WTC11 (cell line): ENCODE measurements around the gene ANKMY1. TPM values are rescaled to one million over a fixed set of nuclear protein-coding genes. Genes with fewer than 3 reads are reported as not detected.

Experiments
- ATAC-seq: fragments of 200-7000 bp; cut with Tn5 transposase; 2 replicates; pipeline ENCODE4 v1.10.0; 2021; ENCODE audit warnings: mild to moderate bottlenecking, moderate library complexity
- CTCF ChIA-PET: fragments of 300-600 bp; sonication (Branson Sonifier 250); formaldehyde crosslinking; loops from one replicate; lab custom pipeline; 2021; ENCODE audit warnings: antibody characterized with exemption; lab: Charles Lee
- POLR2A ChIA-PET: fragments of 350-600 bp; sonication (Branson Sonifier 250); formaldehyde crosslinking; loops from one replicate; lab custom pipeline; 2021; ENCODE audit warnings: antibody characterized with exemption; lab: Charles Lee
- DNase-seq: peaks from one replicate; pipeline ENCODE4 v3.0.0; 2021; ENCODE audit warnings: low spot score
- H3K27ac Mint-ChIP-seq: 2 replicates; pipeline ENCODE4 v1.8.0; 2021; ENCODE audit warnings: mixed read lengths
- H3K27me3 Mint-ChIP-seq: 2 replicates; pipeline ENCODE4 v1.8.0; 2021; ENCODE audit warnings: low read depth, mild to moderate bottlenecking, moderate library complexity, mixed read lengths
- H3K36me3 Mint-ChIP-seq: 2 replicates; pipeline ENCODE4 v1.8.0; 2021; ENCODE audit warnings: mixed read lengths
- H3K4me1 Mint-ChIP-seq: 2 replicates; pipeline ENCODE4 v1.8.0; 2022; ENCODE audit warnings: mixed read lengths
- H3K4me3 Mint-ChIP-seq: 2 replicates; pipeline ENCODE4 v1.8.0; 2021; ENCODE audit warnings: mild to moderate bottlenecking, moderate library complexity, mixed read lengths
- H3K9me3 Mint-ChIP-seq: 2 replicates; pipeline ENCODE4 v1.8.0; 2021; ENCODE audit warnings: mixed read lengths
- E2F5 ChIP-seq: sonication (generic); formaldehyde crosslinking; IDR thresholded peaks from 2 replicates; pipeline ENCODE4 v1.8.1; 2022; ENCODE audit warnings: mild to moderate bottlenecking, moderate library complexity, missing genetic modification reagents
- GABPB1 ChIP-seq: sonication (generic); formaldehyde crosslinking; IDR thresholded peaks from 2 replicates; pipeline ENCODE4 v1.8.1; 2023; ENCODE audit warnings: mild to moderate bottlenecking, missing genetic modification reagents
- IRF1 ChIP-seq: sonication (generic); formaldehyde crosslinking; IDR thresholded peaks from 2 replicates; pipeline ENCODE4 v1.8.0; 2023; ENCODE audit warnings: missing genetic modification reagents
- MLX ChIP-seq: sonication (generic); formaldehyde crosslinking; IDR thresholded peaks from 2 replicates; pipeline ENCODE4 v1.8.1; 2023; ENCODE audit warnings: mild to moderate bottlenecking, missing genetic modification reagents, moderate library complexity
- MYBL2 ChIP-seq: sonication (generic); formaldehyde crosslinking; IDR thresholded peaks from 2 replicates; pipeline ENCODE4 v1.8.1; 2023; ENCODE audit warnings: mild to moderate bottlenecking, moderate library complexity, missing genetic modification reagents
- NFE2L1 ChIP-seq: sonication (generic); formaldehyde crosslinking; IDR thresholded peaks from 2 replicates; pipeline ENCODE4 v1.8.1; 2023; ENCODE audit warnings: missing genetic modification reagents
- SMAD3 ChIP-seq: sonication (generic); formaldehyde crosslinking; IDR thresholded peaks from 2 replicates; pipeline ENCODE4 v1.8.0; 2022; ENCODE audit warnings: missing genetic modification reagents, mild to moderate bottlenecking, borderline replicate concordance
- SP1 ChIP-seq: sonication (generic); formaldehyde crosslinking; conservative IDR thresholded peaks from 2 replicates; pipeline ENCODE4 v1.8.1; 2022; ENCODE audit warnings: missing genetic modification reagents
- STAT6 ChIP-seq: sonication (generic); formaldehyde crosslinking; conservative IDR thresholded peaks from 2 replicates; pipeline ENCODE4 v1.8.1; 2023; ENCODE audit warnings: mild to moderate bottlenecking, low read depth, missing genetic modification reagents, moderate library complexity
- USF2 ChIP-seq: sonication (generic); formaldehyde crosslinking; IDR thresholded peaks from 2 replicates; pipeline ENCODE4 v1.8.1; 2023; ENCODE audit warnings: mild to moderate bottlenecking, missing genetic modification reagents, moderate library complexity
- ZBTB21 ChIP-seq: sonication (generic); formaldehyde crosslinking; IDR thresholded peaks from 2 replicates; pipeline ENCODE4 v1.8.1; 2023; ENCODE audit warnings: mild to moderate bottlenecking, missing genetic modification reagents, borderline replicate concordance
- ZBTB43 ChIP-seq: sonication (generic); formaldehyde crosslinking; IDR thresholded peaks from 2 replicates; pipeline ENCODE4 v1.8.1; 2023; ENCODE audit warnings: mild to moderate bottlenecking, missing genetic modification reagents
- ZMAT4 ChIP-seq: fragments of 250-450 bp; sonication (Bioruptor Pico); IDR thresholded peaks from 2 replicates; pipeline ENCODE4 v1.9.0; 2021; ENCODE audit warnings: mild to moderate bottlenecking
- ZNF281 ChIP-seq: sonication (generic); formaldehyde crosslinking; IDR thresholded peaks from 2 replicates; pipeline ENCODE4 v1.8.0; 2023; ENCODE audit warnings: mild to moderate bottlenecking, missing genetic modification reagents
- ZNF317 ChIP-seq: sonication (generic); formaldehyde crosslinking; IDR thresholded peaks from 2 replicates; pipeline ENCODE4 v1.8.1; 2023; ENCODE audit warnings: low read depth, mild to moderate bottlenecking, moderate library complexity, missing genetic modification reagents, borderline replicate concordance
- ZNF396 ChIP-seq: fragments of 250-450 bp; sonication (Bioruptor Pico); IDR thresholded peaks from 2 replicates; pipeline ENCODE4 v1.8.0; 2021; ENCODE audit warnings: mild to moderate bottlenecking, moderate library complexity, borderline replicate concordance
- ZNF512 ChIP-seq: sonication (generic); formaldehyde crosslinking; IDR thresholded peaks from 2 replicates; pipeline ENCODE4 v1.8.1; 2022; ENCODE audit warnings: missing genetic modification reagents, borderline replicate concordance
- ZNF671 ChIP-seq: fragments of 250-450 bp; sonication (Bioruptor Pico); IDR thresholded peaks from 2 replicates; pipeline ENCODE4 v1.8.0; 2021; ENCODE audit warnings: mild to moderate bottlenecking
- total RNA-seq: library from RNA; stranded (reverse); gene quantifications from 3 replicates; pipeline ENCODE4 v1.2.3, GENCODE V29; 2021

Gene ANKMY1
- total RNA-seq, 1 experiment from 2014 or later: 4.6 TPM

- no peak for TF ChIP-seq GABPB1 (CRISPR knock-in tag)
- TF ChIP-seq STAT6 (CRISPR knock-in tag): no peak
- TF ChIP-seq MYBL2 (CRISPR knock-in tag): no peak
- no peak for TF ChIP-seq ZNF671 (CRISPR knock-in tag)
- TF ChIP-seq ZNF317 (CRISPR knock-in tag): no peak
- no peak for TF ChIP-seq USF2 (CRISPR knock-in tag)
- TF ChIP-seq MLX: no peak
- TF ChIP-seq ZNF512 (CRISPR knock-in tag): no peak
- TF ChIP-seq SMAD3: no peak
- no peak for TF ChIP-seq IRF1 (CRISPR knock-in tag)
- TF ChIP-seq ZBTB21 (CRISPR knock-in tag): no peak
- TF ChIP-seq E2F5 (CRISPR knock-in tag): no peak
- no peak for TF ChIP-seq ZMAT4 (CRISPR knock-in tag)
- TF ChIP-seq NFE2L1 (CRISPR knock-in tag): no peak
- TF ChIP-seq ZBTB43 (CRISPR knock-in tag): no peak
- TF ChIP-seq ZNF396 (CRISPR knock-in tag): no peak
- no peak for TF ChIP-seq ZNF281 (CRISPR knock-in tag)
- no peak for TF ChIP-seq SP1 (CRISPR knock-in tag)
- Mint-ChIP-seq H3K27ac (no peak overlapping the region), H3K4me3 (no peak overlapping the region), H3K27me3 (no peaks in the 10 kb centered on the region; the same call in 1 of the 2 replicates), H3K4me1 (no peaks in the 10 kb centered on the region), H3K36me3 (peaks cover 37% of the 10 kb centered on the region), H3K9me3 (peaks cover 38% of the 10 kb centered on the region)
- DNase-seq (no peak), ATAC-seq (no peak)
- POLR2A ChIA-PET: no interaction called here
- CTCF ChIA-PET: interaction anchor here (1.0 to 1.7 kb wide), 2 partner anchors 18 to 24 kb away, joined by 4 to 8 read pairs; no protein-coding TSS in a partner anchor
Observed at GRCh38 chr2:240538031-240538780, 19.6 kb downstream of the ANKMY1 start.
